NCI-H187 (cell line): ENCODE measurements around the gene USP27X.

ENCODE experiments used
- DNase-seq, 2 experiments: peaks; one replicate each; lab custom pipeline; 2025; lab: John Stamatoyannopoulos, UW

USP27X gene

GRCh38 chrX:49878834-49879655 is at the start of gene USP27X:
TSS of gene USP27X (plus strand) at chrX:49879484. CDS start at chrX:49880308, 824 bp downstream.
- peak in 1 of 2 experiments; percentile 41 for DNase-seq

DNA sequence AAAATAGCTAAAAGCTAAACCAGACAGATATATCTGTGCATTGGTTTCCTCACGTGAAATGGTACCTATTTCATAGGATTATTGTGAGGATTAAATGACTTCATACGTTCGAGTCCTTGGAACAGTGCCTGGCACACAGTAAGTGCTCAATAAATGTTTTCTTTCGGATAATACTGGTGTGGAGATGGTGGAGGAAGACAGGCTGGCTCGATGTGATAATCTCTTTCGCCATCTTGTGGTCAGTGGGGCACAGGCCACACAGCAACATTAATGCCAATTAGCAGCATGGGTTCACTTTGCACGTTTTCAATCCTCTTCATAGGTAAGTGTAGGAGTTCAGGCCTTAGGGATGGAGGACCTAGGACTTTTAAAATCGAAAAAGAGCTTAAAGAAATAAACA is 40.9 kb upstream of the USP27X start:
- DNase-seq = no peak

GRCh38 chrX:49840679-49841078 is 38.6 kb upstream of the USP27X start:
- peak; percentile 5 to 36 for DNase-seq

GRCh38 chrX:49842621-49843020 is 36.7 kb upstream of the USP27X start:
- no peak for DNase-seq

DNA sequence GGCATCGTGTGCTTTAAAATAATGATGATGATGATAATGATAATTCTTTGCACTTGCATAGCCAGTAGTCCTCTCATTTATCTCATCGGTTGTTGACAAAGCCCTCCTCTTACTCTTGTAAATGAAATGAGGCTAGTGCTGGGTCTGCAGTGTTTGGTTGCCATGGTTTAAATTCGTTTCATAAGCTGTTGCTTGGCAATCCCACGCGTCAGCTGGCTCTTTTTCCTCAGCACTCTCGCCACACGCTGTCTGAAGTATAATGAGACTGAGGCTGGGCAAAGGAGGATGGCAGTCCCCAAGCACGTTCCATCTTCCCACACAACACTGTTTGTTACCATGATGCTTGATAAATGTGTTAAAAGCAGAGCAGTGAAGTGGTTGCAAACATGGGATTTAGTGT is 34.7 kb upstream of the USP27X start:
- peak; percentile 2 to 8 for DNase-seq

GRCh38 chrX:49845701-49846403 is 33.4 kb upstream of the USP27X start:
- no peak for DNase-seq

DNA sequence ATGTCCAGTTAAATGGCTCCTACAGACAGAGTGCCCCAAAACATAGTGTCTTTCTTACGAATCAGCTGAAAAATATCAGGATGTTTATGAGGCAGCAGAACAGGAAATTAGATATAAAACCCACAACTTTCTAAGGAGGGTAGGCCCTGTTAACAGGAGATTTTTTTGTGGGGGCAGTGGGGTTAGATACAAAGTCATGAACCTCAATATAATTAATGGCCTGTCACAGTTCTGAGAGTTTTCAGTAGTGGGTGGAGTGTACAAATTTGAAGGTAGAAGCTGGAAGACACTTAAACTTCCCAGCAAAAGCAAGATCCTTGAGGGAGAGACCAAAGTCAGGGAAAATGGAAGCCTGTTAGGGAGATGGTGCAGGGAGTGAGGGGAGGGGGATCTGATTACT is 32.8 kb upstream of the USP27X start:
- DNase-seq = no peak

DNA sequence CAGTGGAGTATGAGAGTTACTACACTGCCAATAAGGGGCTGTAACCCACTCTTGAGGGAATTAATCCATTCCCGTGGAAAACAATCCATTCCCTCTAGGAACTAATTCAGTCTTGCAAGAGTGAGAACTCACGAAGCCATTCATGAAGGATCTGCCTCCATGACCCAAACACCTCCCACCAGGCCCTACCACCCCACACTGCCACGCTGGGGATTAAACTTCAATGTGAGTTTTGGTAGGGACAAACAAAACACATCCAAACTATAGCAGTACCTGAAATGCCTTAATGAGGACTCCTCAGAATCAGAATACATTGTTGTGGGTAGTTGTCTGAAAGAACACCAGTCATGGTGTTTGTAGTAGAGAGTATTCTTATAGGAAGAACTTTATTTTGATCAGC is 31.0 kb upstream of the USP27X start:
- DNase-seq = no peak

DNA sequence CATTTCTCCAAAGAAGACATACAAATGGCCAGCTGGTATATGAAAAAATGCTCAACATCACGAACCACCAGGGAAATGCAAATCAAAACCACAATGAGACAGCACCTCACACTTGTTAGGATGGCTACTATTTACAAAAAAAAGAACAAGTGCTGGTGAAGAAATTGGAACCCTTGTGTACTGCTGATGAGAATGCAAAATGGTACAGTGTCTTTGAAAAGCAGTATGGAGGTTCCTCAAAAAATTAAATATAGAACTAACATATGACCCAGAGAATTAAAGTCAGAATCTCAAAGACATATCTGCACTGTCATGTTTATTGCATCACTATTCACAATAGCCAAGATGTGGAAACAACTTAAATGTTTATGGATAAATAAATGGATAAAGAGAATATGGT is 29.3 kb upstream of the USP27X start:
- no peak for DNase-seq

DNA sequence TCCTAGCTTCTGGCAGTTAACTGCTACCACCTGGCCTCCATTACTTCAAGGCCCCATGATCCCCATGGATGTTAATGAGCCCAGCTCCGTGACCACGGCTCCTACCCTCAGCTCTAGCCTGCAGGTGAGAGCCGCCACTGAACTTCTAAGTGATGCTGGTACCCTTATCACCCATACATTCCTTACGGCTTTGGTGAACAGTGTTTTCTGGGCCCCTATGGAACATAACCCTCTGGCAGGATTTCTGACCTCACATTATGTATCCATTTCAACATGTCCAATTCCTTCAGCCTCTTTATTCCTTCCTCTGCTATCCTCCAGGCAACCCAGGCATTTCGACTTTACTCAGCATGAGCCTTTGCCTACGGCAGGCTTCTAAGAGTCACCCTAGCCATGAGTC is 25.6 kb upstream of the USP27X start:
- DNase-seq = no peak

- DNase-seq = no peak
These were observed 22.5 kb upstream of the USP27X start for GRCh38 chrX:49856819-49857218.

GRCh38 chrX:49858341-49858740 is 20.9 kb upstream of the USP27X start:
- no peak for DNase-seq

GRCh38 chrX:49859491-49859890 is 19.8 kb upstream of the USP27X start:
- DNase-seq = no peak

GRCh38 chrX:49860867-49861535 is 18.3 kb upstream of the USP27X start:
- DNase-seq = no peak

DNA sequence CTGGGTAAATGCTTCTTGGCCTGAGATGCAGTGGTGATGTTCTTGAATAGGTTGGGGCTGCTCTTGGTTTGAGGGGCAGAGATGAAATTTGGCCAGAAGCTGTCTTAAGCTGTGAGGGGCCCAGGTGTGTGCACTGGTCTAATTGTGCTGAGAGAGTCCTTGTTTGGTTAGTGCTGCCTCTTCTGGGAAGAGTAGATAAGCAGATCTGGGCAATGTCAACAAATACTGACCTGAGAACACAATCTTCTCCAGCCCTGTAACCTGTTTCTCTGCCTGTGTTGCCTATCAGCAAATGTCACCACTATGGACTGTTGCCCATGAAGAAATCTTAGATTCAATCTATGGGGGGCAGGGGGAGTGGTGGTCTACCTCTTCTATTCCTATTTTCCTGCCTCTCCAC is 17.2 kb upstream of the USP27X start:
- no peak for DNase-seq

- DNase-seq = no peak
These were observed 10.5 kb upstream of the USP27X start for GRCh38 chrX:49868739-49869138.

DNA sequence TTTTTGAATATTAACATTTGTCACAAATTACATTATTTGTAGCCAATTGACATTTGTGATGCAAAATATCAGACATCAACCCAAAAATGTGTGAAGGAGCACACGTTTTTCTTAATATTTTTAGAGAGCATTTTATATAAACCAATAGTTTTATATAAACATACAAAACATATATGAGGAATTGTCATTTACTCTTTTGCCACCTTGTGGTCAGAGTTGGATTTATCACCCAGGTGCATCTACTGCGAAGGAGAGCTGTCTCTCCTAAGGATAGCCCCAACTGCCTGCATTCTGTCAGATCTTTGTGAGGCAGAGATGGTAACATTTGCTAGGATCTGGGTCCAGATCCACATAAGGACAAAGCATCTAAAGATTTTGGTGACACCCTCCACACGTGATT is 2.5 kb upstream of the USP27X start:
- no peak for DNase-seq

DNA sequence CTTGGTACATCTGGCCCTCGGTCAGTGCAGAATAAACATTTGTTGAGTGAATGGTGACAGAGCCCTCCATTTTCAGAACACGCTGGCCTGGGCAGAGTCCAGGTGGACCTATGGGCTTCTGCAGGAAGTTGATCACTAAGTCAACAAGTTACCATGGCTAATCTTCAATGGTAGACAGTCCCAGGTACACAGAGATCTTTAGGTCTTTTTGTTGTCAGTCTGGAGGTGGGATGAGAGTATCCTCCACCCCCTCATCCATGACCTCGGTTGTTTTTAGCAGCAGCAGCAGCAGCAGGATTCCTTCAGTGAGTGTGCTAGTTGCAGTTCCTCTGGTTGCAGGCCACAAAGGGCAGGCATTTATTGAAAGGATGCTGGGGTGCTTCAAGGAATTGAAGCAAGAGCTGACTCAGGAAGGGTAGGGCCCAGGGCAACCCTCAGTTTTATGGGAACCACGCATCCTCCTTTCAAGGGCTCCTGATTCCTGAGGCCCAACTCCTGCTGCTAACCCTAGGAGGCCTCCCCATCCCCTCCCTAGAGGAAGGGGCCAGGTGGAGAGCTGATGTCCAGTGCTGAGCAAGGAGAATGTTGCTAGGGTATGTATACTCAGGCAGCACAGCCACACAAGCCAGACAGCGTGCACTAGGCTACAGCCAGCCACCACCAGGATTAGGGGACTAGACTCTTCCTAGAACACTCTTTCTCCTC is 1.7 kb upstream of the USP27X start:
- DNase-seq = no peak

DNA sequence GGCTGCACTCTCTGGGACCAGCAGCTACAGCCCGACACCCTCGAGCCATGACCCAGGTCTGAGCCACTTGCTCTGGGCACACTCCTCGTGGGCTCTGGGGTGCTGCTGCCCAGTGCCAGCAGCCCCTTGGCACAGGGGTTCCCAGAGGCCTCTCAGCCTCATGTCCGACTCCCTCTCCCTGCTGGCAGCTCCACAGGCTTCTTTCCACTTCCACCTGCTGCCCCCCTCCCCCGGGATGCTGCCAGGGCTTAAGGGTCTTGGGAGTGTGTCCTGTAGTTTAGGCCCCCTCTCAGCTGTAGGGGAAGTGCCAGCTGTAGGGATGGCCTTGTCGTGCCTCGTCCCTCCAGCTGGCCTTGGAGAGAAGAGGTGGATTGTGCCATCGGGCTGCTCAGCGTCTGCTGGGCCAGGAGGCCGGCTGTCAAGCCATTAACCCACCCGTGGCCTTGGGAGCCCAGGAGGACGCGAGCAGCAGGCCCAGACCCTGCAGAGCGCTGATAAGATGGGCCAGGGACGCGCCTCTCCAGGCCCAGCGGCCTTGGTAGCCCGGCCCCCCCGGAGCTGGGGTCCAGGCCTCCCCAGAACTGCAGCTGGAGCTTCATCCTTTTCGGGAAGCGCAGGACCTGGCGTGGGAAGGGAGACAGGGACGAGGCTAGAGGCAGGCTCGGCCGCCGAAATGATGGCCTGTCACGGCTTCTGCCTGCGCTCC is 1.0 kb upstream of the USP27X start:
- DNase-seq = no peak

GRCh38 chrX:49879656-49880277 is 483 bp downstream of the USP27X start:
- DNase-seq = no peak

DNA sequence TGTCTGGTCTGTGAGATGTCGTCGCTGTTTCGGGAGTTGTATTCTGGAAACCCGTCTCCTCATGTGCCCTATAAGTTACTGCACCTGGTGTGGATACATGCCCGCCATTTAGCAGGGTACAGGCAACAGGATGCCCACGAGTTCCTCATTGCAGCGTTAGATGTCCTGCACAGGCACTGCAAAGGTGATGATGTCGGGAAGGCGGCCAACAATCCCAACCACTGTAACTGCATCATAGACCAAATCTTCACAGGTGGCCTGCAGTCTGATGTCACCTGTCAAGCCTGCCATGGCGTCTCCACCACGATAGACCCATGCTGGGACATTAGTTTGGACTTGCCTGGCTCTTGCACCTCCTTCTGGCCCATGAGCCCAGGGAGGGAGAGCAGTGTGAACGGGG is 1.4 kb downstream of the USP27X start:
- DNase-seq = no peak
